Kidney (tissue), 14 donors: ENCODE results near the gene ALKBH5. TPM values are rescaled to one million over a fixed set of nuclear protein-coding genes. Genes with fewer than 3 reads are reported as not detected.

Source experiments
- DNase-seq, 5 donors: peaks; one replicate each; pipeline ENCODE4 v3.0.0-alpha.2; 2013 to 2020
- FAIRE-seq: peaks from 2 replicates; lab custom pipeline; 2012; peaks lifted over from hg19 to GRCh38; lab: Jason Lieb, UNC
- H3K27ac ChIP-seq, 2 donors: one replicate each; pipeline ENCODE4 v1.7.0; 2013; ENCODE audit warnings: low read depth in 2 of 2, low read length in 2 of 2, inconsistent platforms in 1 of 2
- H3K27me3 ChIP-seq: one replicate; pipeline ENCODE4 v1.7.1; 2013; ENCODE audit warnings: low read length, inconsistent platforms; ENCODE audit not compliant: control insufficient read depth, insufficient read depth
- H3K36me3 ChIP-seq, 3 donors: one replicate each; pipeline versions ENCODE4 v1.7.0 to v1.7.1; 2013; ENCODE audit warnings: low read length in 3 of 3, control low read depth in 1 of 3, inconsistent platforms in 1 of 3; ENCODE audit not compliant: insufficient read depth in 3 of 3, control insufficient read depth in 2 of 3
- H3K4me1 ChIP-seq, 3 donors: one replicate each; pipeline versions ENCODE4 v1.7.0 to v1.7.1; 2013; ENCODE audit warnings: low read length in 3 of 3, inconsistent platforms in 1 of 3, low read depth in 1 of 3; ENCODE audit not compliant: control insufficient read depth in 2 of 3, insufficient read depth in 2 of 3
- H3K4me3 ChIP-seq, 3 donors: one replicate each; pipeline versions ENCODE4 v1.7.0 to v1.8.1; 2013; ENCODE audit warnings: low read length in 3 of 3, control low read depth in 1 of 3, inconsistent platforms in 1 of 3
- H3K9ac ChIP-seq, 3 donors: one replicate each; pipeline versions ENCODE4 v1.7.0 to v1.7.1; 2013; ENCODE audit warnings: low read length in 3 of 3, control low read depth in 1 of 3, inconsistent platforms in 1 of 3
- H3K9me3 ChIP-seq, 3 donors: one replicate each; pipeline versions ENCODE4 v1.7.0 to v1.7.1; 2013; ENCODE audit warnings: low read length in 3 of 3, control low read depth in 1 of 3, inconsistent platforms in 1 of 3; ENCODE audit not compliant: control insufficient read depth in 2 of 3, insufficient read depth in 1 of 3
- intact Hi-C: fragments of 100-400 bp; cut with DNase I; formaldehyde crosslinking; loops from one replicate; pipeline ENCODE4 v1.11.1; 2022
- polyA plus RNA-seq: library from polyadenylated mRNA; stranded (reverse); fragments of 350-450 nt; fragmentation: Illumina TruSeq; extraction: RNeasy Lipid Tissue Mini Kit (QIAGEN cat#74804); gene quantifications from one replicate; pipeline ENCODE4 v1.2.3, GENCODE V29; 2014; ENCODE audit warnings: low read depth, low replicate concordance; ENCODE audit not compliant: insufficient read depth
- total RNA-seq: library from RNA; stranded (reverse); fragmentation: NEBNext Ultra II Directional; extraction: Animal tissue kit (Norgen Biotek cat#: 25700); gene quantifications from one replicate; pipeline ENCODE4 v1.2.1, GENCODE V29; 2021
- TF ChIP-seq, protein P1 (sequence below): IDR thresholded peaks from 3 replicates; pipeline ENCODE4 v1.5.1; 2012; ENCODE audit warnings: mild to moderate bottlenecking, moderate library complexity, borderline replicate concordance; ENCODE audit not compliant: insufficient read depth; ENCODE audit errors: extremely low read depth
- donor health status: control.
- donor health status: control.
- donor health status: control.
- donor health status: control.
- donor health status: control.
- donor health status: DM: yes; HTN: yes; CAD: no.
- donor health status: Normal renal cell carcinoma (clear cell type).

ALKBH5 gene
- total and polyA plus RNA-seq, 2 donors from 2014 or later, result 67.1 to 94.4 TPM

DNA sequence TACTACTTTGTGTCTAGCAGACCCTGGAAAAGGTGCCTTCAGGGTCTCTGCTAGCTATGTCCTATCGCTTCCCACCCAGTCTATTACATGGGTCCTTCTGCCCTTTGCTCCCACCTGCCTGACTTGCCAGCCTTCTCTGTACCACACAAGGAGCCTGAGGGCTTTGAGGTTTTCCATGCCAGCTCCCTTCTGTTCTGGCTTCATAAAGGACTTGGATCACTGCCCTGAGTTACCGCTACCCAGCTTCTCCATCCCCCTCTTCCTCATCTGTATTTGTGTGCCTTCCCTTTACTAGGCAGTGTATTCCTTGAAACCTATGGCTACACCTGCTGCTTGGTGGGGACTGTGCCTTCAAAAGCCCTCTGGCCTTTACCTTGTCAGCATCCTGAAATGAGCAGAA lies 22.2 kb downstream of the ALKBH5 start:
- no peak overlapping the region for H3K27ac ChIP-seq
- no peak overlapping the region for H3K4me3 ChIP-seq
- TF ChIP-seq, protein P1, sequence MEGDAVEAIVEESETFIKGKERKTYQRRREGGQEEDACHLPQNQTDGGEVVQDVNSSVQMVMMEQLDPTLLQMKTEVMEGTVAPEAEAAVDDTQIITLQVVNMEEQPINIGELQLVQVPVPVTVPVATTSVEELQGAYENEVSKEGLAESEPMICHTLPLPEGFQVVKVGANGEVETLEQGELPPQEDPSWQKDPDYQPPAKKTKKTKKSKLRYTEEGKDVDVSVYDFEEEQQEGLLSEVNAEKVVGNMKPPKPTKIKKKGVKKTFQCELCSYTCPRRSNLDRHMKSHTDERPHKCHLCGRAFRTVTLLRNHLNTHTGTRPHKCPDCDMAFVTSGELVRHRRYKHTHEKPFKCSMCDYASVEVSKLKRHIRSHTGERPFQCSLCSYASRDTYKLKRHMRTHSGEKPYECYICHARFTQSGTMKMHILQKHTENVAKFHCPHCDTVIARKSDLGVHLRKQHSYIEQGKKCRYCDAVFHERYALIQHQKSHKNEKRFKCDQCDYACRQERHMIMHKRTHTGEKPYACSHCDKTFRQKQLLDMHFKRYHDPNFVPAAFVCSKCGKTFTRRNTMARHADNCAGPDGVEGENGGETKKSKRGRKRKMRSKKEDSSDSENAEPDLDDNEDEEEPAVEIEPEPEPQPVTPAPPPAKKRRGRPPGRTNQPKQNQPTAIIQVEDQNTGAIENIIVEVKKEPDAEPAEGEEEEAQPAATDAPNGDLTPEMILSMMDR, result no peak
- no peak overlapping the region for H3K9ac ChIP-seq
- H3K27me3 ChIP-seq, result no peaks in the 10 kb centered on the region
- DNase-seq (no peak), FAIRE-seq (no peak)
- H3K9me3 ChIP-seq, result no peaks in the 10 kb centered on the region
- intact Hi-C loops, result no loop called here
- H3K36me3 ChIP-seq, result peaks cover 2 to 54% (median 46%) of the 10 kb centered on the region in 3 donors
- peaks cover 0 to 13% (median 3%) of the 10 kb centered on the region in 3 donors for H3K4me1 ChIP-seq

GRCh38 chr17:18206962-18207361 lies 23.3 kb downstream of the ALKBH5 start:
- Histone ChIP-seq H3K27ac (no peak overlapping the region), H3K4me1 (peaks cover 0 to 10% (median 3%) of the 10 kb centered on the region in 3 donors), H3K9me3 (no peaks in the 10 kb centered on the region), H3K36me3 (peaks cover 4 to 54% (median 47%) of the 10 kb centered on the region in 3 donors), H3K27me3 (no peaks in the 10 kb centered on the region), H3K4me3 (no peak overlapping the region), H3K9ac (no peak overlapping the region)
- intact Hi-C loops, result no loop called here
- DNase-seq (no peak), FAIRE-seq (no peak)
- TF ChIP-seq, protein P1, result no peak

GRCh38 chr17:18208092-18208491 lies 24.5 kb downstream of the ALKBH5 start:
- FAIRE-seq, result no peak
- H3K36me3 ChIP-seq, result peaks cover 4 to 54% (median 44%) of the 10 kb centered on the region in 3 donors
- H3K27me3 ChIP-seq, result no peaks in the 10 kb centered on the region
- H3K4me1 ChIP-seq, result peaks cover 0 to 6% (median 3%) of the 10 kb centered on the region in 3 donors
- DNase-seq, result no peak
- no peak overlapping the region for H3K4me3 ChIP-seq
- H3K9ac ChIP-seq, result no peak overlapping the region
- TF ChIP-seq, protein P1, result no peak
- H3K27ac ChIP-seq, result no peak overlapping the region
- H3K9me3 ChIP-seq, result no peaks in the 10 kb centered on the region
- intact Hi-C loops, result no loop called here
